Endothelial cell of umbilical vein (primary cell): ENCODE data around the gene FYN. TPM values are rescaled to one million over a fixed set of nuclear protein-coding genes. Genes with fewer than 3 reads are reported as not detected.
"Not testable (repeated sequence)": the region's sequence is repeated elsewhere in the genome, so short reads cannot be mapped to it uniquely, and the experiment has no call there.

Experiments
- BruUV-seq: library from RNA; stranded (reverse); fragments of 400-500 nt; replicated peaks from 2 replicates; lab custom pipeline; 2021; lab: Mats Ljungman, UMichigan
- CTCF ChIA-PET: fragments of 300-600, 350-600 bp; sonication (Branson Sonifier 250); formaldehyde crosslinking; loops from one replicate; lab custom pipeline; 2021; ENCODE audit warnings: antibody characterized with exemption, inconsistent platforms; lab: Charles Lee
- POLR2A ChIA-PET: fragments of 300-600, 350-600 bp; sonication (Branson Sonifier 250); formaldehyde crosslinking; loops from one replicate; lab custom pipeline; 2021; ENCODE audit warnings: antibody characterized with exemption, inconsistent platforms; lab: Charles Lee
- DNase-seq: peaks from one replicate; pipeline ENCODE4 v3.0.0-alpha.2; 2011; ENCODE audit warnings: low read depth, low spot score
- FAIRE-seq: peaks from 2 replicates; lab custom pipeline; 2011; peaks lifted over from hg19 to GRCh38; lab: Jason Lieb, UNC
- H2AFZ ChIP-seq: 2 replicates; pipeline ENCODE4 v1.6.0; 2012; ENCODE audit warnings: low read depth, low read length, control low read depth, inconsistent platforms
- H3K27ac ChIP-seq: 2 replicates; pipeline ENCODE4 v1.5.1; 2011; ENCODE audit warnings: low read depth, mild to moderate bottlenecking, control low read depth, low read length, moderate library complexity; ENCODE audit not compliant: insufficient read depth
- H3K27me3 ChIP-seq, 2 experiments: 2 replicates each; pipeline versions ENCODE4 v1.6.0 to v1.6.1; 2011; ENCODE audit warnings: low read length in 2 of 2, mixed read lengths in 1 of 2; ENCODE audit not compliant: control insufficient read depth in 2 of 2, insufficient read depth in 2 of 2
- H3K36me3 ChIP-seq, 2 experiments: 2 replicates in 1 of 2; 3 replicates in 1 of 2; pipeline ENCODE4 v1.5.1; 2011; ENCODE audit warnings: low read length in 2 of 2, mild to moderate bottlenecking in 1 of 2, moderate library complexity in 1 of 2; ENCODE audit not compliant: control insufficient read depth in 2 of 2, insufficient read depth in 2 of 2; ENCODE audit errors: extremely low read depth in 1 of 2
- H3K4me1 ChIP-seq: 3 replicates; pipeline ENCODE4 v1.5.1; 2011; ENCODE audit warnings: mild to moderate bottlenecking, low read length; ENCODE audit not compliant: control insufficient read depth, insufficient read depth; ENCODE audit errors: extremely low read depth
- H3K4me2 ChIP-seq: 2 replicates; pipeline ENCODE4 v1.6.1; 2011; ENCODE audit warnings: low read length, control low read depth, mixed read lengths; ENCODE audit not compliant: insufficient read depth
- H3K4me3 ChIP-seq, 3 experiments: fragments of 200-600 bp in 1 of 3; sonication (generic), shearing (Covaris generic) in 1 of 3; replicated peaks in 1 of 3; 2 replicates each; pipeline ENCODE4 v1.5.1; 2011 to 2016; ENCODE audit warnings: control low read depth in 3 of 3, low read length in 3 of 3, mild to moderate bottlenecking in 2 of 3, inconsistent platforms in 1 of 3, low read depth in 1 of 3, moderate library complexity in 1 of 3; ENCODE audit not compliant: insufficient read depth in 1 of 3
- H3K79me2 ChIP-seq: 2 replicates; pipeline ENCODE4 v1.6.0; 2012; ENCODE audit warnings: low read length, inconsistent platforms; ENCODE audit not compliant: control insufficient read depth, insufficient read depth
- H3K9ac ChIP-seq: replicated peaks from 2 replicates; pipeline ENCODE3; 2011; ENCODE audit warnings: low read length, control low read depth; ENCODE audit not compliant: insufficient read depth; ENCODE audit errors: extremely low read depth
- H3K9me1 ChIP-seq: replicated peaks from 3 replicates; pipeline ENCODE4 v1.6.0; 2011; ENCODE audit warnings: mild to moderate bottlenecking, low read length; ENCODE audit not compliant: control insufficient read depth, insufficient read depth; ENCODE audit errors: extremely low read depth
- H3K9me3 ChIP-seq: replicated peaks from 2 replicates; pipeline ENCODE4 v1.5.1; 2012; ENCODE audit warnings: low read length, inconsistent platforms; ENCODE audit not compliant: control insufficient read depth, insufficient read depth
- H4K20me1 ChIP-seq: replicated peaks from 2 replicates; pipeline ENCODE3; 2011; ENCODE audit warnings: mild to moderate bottlenecking, low read length; ENCODE audit not compliant: control insufficient read depth, insufficient read depth; ENCODE audit errors: extremely low read depth
- EZH2 ChIP-seq: IDR thresholded peaks from 2 replicates; pipeline ENCODE4 v1.6.1; 2012; ENCODE audit warnings: borderline replicate concordance, low read depth, mild to moderate bottlenecking, moderate library complexity, low read length, inconsistent platforms; ENCODE audit not compliant: severe bottlenecking
- FOS ChIP-seq: IDR thresholded peaks from 2 replicates; pipeline ENCODE4 v1.6.1; 2011; ENCODE audit warnings: mild to moderate bottlenecking, low read length, moderate library complexity, borderline replicate concordance; ENCODE audit not compliant: insufficient read depth
- GATA2 ChIP-seq: IDR thresholded peaks from 2 replicates; pipeline ENCODE4 v1.7.0; 2011; ENCODE audit warnings: low read depth, mild to moderate bottlenecking, moderate library complexity, mixed read lengths, low read length; ENCODE audit not compliant: insufficient read length, insufficient read depth
- JUN ChIP-seq: IDR thresholded peaks from 2 replicates; pipeline ENCODE4 v1.6.1; 2011; ENCODE audit warnings: borderline replicate concordance, low read depth; ENCODE audit not compliant: insufficient read length, insufficient read depth
- MYC ChIP-seq: IDR thresholded peaks from one replicate; pipeline ENCODE4 v1.6.1; 2011; ENCODE audit warnings: mild to moderate bottlenecking, low read depth, low read length
- POLR2A ChIP-seq: IDR thresholded peaks from 2 replicates; pipeline ENCODE4 v1.6.1; 2012; ENCODE audit warnings: low read depth, mild to moderate bottlenecking, control low read depth, low read length
- POLR2AphosphoS5 ChIP-seq: IDR thresholded peaks from 2 replicates; pipeline ENCODE4 v1.6.1; 2012; ENCODE audit warnings: low read depth, mild to moderate bottlenecking, control low read depth, low read length, moderate library complexity; ENCODE audit not compliant: insufficient read depth
- dilution Hi-C: fragments of 300-500 bp; cut with MboI; formaldehyde crosslinking; loops from one replicate; pipeline ENCODE4 v1.15.0; 2019; ENCODE audit warnings: low sequenced_read_pairs; ENCODE audit not compliant: extremely low pct_ligation_motif_present
- intact Hi-C: fragments of 100-400 bp; cut with micrococcal nuclease; formaldehyde crosslinking; loops from one replicate; pipeline ENCODE4 v1.10.0; 2022
- polyA plus RNA-seq, 4 experiments: library from polyadenylated mRNA; depleted of rRNA in 3 of 4; stranded (reverse) in 3 of 4; unstranded in 1 of 4; fragments of >200 nt; gene quantifications; 2 replicates each; pipeline versions ENCODE4 v1.2.1 to v1.2.3, GENCODE V29; 2011 to 2012; ENCODE audit warnings: missing spikeins in 1 of 4
- total RNA-seq: library from RNA; stranded (reverse); gene quantifications from 2 replicates; pipeline ENCODE4 v1.2.3, GENCODE V29; 2021
- TF ChIP-seq, protein P1 (sequence below), 2 donors: IDR thresholded peaks; 1 replicate in 1 of 2; 2 replicates in 1 of 2; pipeline ENCODE4 v1.5.1; 2011; ENCODE audit warnings: low read length in 2 of 2, mild to moderate bottlenecking in 2 of 2, moderate library complexity in 2 of 2, control low read depth in 1 of 2, inconsistent platforms in 1 of 2, low read depth in 1 of 2; ENCODE audit not compliant: insufficient read depth in 1 of 2; ENCODE audit errors: extremely low read depth in 1 of 2
- TF ChIP-seq, protein P2 (sequence below): IDR thresholded peaks from 2 replicates; pipeline ENCODE4 v1.6.1; 2011; ENCODE audit not compliant: insufficient read depth, insufficient read length

The FYN gene
- total and polyA plus RNA-seq, 2 donors (not counting 3 experiments of a cell fraction or from before 2014, with no cell fraction given) = 69.0 to 143 TPM

DNA sequence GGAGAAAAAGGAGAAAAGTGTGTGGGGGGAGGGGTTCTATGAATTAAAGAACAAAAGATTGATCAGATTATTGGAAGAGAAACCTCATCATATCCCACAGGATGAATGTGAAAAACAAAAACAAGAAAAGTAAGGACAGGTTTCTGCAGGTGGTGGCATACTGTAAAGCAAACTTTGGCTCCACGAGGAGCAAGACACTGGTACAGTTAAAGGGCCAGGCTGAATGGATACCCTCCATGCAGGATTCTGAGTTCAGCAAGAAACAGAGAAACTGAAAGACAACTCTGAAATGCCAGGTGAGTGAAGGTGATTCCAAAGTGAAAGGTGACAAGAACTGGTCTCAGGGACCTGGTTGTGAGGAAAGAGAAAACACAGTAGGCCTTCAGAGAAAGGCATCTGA lies 37.4 kb downstream of the FYN start:
- Histone ChIP-seq H3K4me3 (no peak overlapping the region), H4K20me1 (peaks cover 3% of the 10 kb centered on the region), H3K9ac (no peak overlapping the region), H3K4me1 (no peaks in the 10 kb centered on the region), H3K27me3 (no peaks in the 10 kb centered on the region), H3K36me3 (no peaks in the 10 kb centered on the region), H2AFZ (no peak overlapping the region), H3K9me1 (no peaks in the 10 kb centered on the region), H3K9me3 (no peaks in the 10 kb centered on the region), H3K27ac (no peak overlapping the region), H3K4me2 (no peak overlapping the region), H3K79me2 (peaks cover 2% of the 10 kb centered on the region)
- TF ChIP-seq, protein P1, sequence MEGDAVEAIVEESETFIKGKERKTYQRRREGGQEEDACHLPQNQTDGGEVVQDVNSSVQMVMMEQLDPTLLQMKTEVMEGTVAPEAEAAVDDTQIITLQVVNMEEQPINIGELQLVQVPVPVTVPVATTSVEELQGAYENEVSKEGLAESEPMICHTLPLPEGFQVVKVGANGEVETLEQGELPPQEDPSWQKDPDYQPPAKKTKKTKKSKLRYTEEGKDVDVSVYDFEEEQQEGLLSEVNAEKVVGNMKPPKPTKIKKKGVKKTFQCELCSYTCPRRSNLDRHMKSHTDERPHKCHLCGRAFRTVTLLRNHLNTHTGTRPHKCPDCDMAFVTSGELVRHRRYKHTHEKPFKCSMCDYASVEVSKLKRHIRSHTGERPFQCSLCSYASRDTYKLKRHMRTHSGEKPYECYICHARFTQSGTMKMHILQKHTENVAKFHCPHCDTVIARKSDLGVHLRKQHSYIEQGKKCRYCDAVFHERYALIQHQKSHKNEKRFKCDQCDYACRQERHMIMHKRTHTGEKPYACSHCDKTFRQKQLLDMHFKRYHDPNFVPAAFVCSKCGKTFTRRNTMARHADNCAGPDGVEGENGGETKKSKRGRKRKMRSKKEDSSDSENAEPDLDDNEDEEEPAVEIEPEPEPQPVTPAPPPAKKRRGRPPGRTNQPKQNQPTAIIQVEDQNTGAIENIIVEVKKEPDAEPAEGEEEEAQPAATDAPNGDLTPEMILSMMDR (IDR thresholded peaks at IDR 0.05; ENCODE audit: extremely low read depth in 1 of 2, insufficient read depth in 1 of 2, low read depth in 1 of 2, low read length in 2 of 2) = no peak
- no peak for TF ChIP-seq EZH2
- no peak for TF ChIP-seq GATA2
- TF ChIP-seq FOS = no peak
- TF ChIP-seq, protein P2, sequence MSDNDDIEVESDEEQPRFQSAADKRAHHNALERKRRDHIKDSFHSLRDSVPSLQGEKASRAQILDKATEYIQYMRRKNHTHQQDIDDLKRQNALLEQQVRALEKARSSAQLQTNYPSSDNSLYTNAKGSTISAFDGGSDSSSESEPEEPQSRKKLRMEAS = no peak
- no peak for TF ChIP-seq JUN
- no peak for TF ChIP-seq POLR2A
- TF ChIP-seq POLR2AphosphoS5 = no peak
- no peak for TF ChIP-seq MYC
- dilution Hi-C loops (no loop called here), intact Hi-C loops (no loop called here)
- no peak for FAIRE-seq
- BruUV-seq = no TSS peak
- no peak for DNase-seq
- CTCF ChIA-PET = no interaction called here
- POLR2A ChIA-PET = no interaction called here

DNA sequence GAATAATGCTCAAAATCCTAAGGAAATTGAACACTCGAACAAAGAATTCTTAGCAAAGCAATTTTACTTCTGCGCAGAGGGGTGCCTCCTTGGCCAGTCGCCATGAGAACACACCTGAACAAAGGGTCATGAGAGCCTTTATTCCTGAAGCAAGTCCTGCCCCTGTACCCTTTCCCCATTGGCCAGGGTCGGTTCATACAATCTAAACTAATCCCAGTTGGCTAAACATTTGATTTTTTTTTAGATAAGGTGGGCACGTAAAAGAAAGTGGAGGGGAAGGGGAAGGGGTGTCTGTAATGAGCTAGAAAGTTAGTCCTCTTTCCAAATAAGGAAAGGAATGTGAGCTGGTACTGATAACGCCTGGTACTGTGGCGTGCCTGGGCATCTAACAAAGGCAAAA lies 37.9 kb downstream of the FYN start:
- H3K4me1 ChIP-seq, FAIRE-seq, DNase-seq, H4K20me1 ChIP-seq, dilution Hi-C loops, H3K9ac ChIP-seq, H3K36me3 ChIP-seq, H3K79me2 ChIP-seq, CTCF ChIA-PET, H3K4me2 ChIP-seq, BruUV-seq, H3K9me3 ChIP-seq, H3K27me3 ChIP-seq, H2AFZ ChIP-seq, POLR2A ChIA-PET, intact Hi-C loops, H3K27ac ChIP-seq, H3K4me3 ChIP-seq, H3K9me1 ChIP-seq: not testable (repeated sequence)
